Cardiac fibroblast (primary cell): Measurements from ENCODE around the gene PAK3.

Experiments used
- DNase-seq, 2 donors: peaks; one replicate each; pipeline versions ENCODE4 v3.0.0 to v3.0.0-alpha.2; 2010; ENCODE audit warnings: low read depth in 2 of 2
- H3K4me3 ChIP-seq, 2 donors: replicated peaks in 1 of 2; 1 replicate in 1 of 2; 2 replicates in 1 of 2; pipeline ENCODE4 v1.5.1; 2011; ENCODE audit warnings: low read depth in 2 of 2, low read length in 2 of 2, mild to moderate bottlenecking in 2 of 2, moderate library complexity in 1 of 2
- TF ChIP-seq, protein P1 (sequence below): IDR thresholded peaks from one replicate; pipeline ENCODE4 v1.5.1; 2011; ENCODE audit warnings: low read depth, mild to moderate bottlenecking, low read length, inconsistent platforms

Gene PAK3

DNA sequence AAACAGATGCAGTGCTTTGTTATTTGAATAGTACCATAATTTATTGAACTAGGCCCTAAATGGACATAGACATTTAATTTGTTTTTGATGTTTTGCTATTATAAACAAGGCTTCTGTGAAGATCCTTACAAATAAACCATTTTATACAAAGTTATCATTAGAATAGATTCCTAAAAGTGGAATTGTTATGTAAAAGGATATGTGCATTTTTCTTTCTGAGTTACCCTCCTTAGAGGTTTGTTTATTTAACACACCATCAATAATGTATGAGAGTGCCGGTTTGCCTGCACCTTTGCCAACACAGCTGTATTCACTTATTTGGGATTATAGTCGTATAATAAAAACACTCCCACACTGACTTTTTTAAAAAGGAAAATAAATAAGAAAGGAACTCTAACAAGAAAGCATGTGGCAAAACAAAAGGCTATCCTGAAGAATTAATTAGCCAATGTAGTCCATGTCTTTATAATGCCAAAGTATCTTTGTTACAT is 84.8 kb downstream of the PAK3 start:
- TF ChIP-seq, protein P1, sequence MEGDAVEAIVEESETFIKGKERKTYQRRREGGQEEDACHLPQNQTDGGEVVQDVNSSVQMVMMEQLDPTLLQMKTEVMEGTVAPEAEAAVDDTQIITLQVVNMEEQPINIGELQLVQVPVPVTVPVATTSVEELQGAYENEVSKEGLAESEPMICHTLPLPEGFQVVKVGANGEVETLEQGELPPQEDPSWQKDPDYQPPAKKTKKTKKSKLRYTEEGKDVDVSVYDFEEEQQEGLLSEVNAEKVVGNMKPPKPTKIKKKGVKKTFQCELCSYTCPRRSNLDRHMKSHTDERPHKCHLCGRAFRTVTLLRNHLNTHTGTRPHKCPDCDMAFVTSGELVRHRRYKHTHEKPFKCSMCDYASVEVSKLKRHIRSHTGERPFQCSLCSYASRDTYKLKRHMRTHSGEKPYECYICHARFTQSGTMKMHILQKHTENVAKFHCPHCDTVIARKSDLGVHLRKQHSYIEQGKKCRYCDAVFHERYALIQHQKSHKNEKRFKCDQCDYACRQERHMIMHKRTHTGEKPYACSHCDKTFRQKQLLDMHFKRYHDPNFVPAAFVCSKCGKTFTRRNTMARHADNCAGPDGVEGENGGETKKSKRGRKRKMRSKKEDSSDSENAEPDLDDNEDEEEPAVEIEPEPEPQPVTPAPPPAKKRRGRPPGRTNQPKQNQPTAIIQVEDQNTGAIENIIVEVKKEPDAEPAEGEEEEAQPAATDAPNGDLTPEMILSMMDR, result no peak
- DNase-seq, result no peak
- no peak overlapping the region for H3K4me3 ChIP-seq

DNA sequence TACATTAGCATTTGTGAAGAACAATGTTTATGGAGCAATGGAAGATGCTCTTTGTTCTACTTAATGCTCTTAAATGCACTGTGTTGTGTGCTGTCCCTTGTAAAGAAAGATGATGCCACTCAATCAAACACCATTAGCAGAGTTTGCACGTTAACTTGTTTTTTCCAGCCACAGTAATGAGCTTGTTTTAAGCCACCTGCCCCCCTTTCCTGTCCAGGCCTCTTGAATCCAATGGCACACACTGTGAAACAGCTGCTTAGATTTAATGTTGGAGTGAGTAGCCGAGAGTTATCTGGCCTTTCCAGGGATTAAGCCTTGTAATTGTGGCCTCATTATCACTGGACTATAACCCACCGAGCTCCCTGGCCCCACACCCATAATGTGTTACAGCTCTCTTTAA is 86.0 kb downstream of the PAK3 start:
- TF ChIP-seq, protein P1, result no peak
- DNase-seq, result no peak
- H3K4me3 ChIP-seq, result no peak overlapping the region

DNA sequence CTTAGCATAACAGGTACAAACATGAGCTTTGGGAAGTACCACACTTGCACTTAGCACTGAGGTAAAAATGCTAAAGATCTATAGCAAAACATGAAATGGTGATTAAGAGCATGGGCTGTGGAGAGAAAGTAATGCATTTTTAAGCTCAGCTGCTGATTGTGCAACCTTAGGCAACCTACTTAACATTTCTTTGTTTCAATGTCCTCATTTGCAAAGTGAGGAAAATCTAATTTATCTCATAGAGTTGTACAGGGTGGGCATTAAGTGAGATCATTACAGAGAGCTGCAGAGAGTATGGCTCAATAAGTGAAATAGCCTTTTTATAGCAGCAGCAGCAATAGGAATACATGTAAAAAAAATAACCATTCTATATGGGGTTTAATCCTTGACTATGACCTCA is 87.0 kb downstream of the PAK3 start:
- no peak overlapping the region for H3K4me3 ChIP-seq
- TF ChIP-seq, protein P1, result no peak
- no peak for DNase-seq

DNA sequence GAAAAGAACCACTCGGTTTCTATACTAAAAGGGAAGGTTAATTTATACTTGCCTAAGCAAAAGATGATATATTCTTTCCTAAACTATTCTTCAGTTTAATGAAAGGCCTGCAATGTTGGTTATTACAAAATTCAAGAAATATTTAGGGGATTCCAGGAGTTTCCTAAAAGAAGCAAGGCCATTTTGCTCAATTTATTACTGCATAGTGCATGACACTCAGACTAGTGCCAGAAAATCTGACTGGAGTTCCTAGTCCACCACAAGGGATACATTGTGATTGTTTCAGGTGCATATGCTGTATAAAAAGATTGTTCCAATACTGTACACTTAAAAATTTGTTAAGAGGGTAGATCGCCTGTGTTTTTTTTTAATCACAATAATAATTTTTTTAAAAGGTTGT is 95.6 kb downstream of the PAK3 start:
- no peak overlapping the region for H3K4me3 ChIP-seq
- TF ChIP-seq, protein P1, result no peak
- no peak for DNase-seq

DNA sequence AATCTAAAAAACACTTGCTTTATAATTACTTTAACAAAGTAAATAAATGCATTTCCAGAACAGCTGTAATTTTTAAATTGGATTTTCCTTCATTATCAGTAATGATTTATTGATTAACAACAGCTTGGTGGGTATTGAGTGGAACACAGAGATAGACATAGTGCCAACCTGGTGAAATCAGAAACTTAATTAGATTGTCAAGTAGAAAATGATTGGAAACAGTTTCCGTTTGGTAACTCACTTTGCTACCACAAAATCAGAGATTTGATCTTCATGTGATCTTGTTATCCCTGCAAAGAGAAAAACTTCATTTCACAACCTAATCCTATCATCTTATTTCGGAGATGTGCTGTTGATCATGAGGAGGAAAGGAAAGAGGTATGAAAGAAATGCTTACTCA is 103.5 kb downstream of the PAK3 start:
- TF ChIP-seq, protein P1, result no peak
- no peak overlapping the region for H3K4me3 ChIP-seq
- DNase-seq, result no peak

DNA sequence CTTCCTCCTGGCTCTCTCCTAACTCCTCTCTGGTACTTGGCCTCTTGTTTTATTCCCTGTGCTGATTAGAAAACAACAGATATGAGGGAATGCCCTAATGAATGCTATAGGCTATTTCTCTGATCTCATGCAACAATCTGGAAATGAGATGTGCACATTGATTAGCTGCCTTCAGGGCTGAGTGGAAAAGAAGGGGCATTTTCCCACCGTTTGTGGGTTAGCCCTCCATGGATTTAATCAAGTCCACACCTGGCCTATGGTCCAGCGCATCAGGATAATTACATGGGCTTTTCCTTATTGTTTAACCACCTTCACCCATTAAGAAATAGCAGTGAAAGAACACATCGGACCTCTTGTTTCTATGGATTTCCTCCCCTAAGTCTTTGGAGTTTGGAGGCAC is 104.3 kb downstream of the PAK3 start:
- no peak for DNase-seq
- TF ChIP-seq, protein P1, result no peak
- no peak overlapping the region for H3K4me3 ChIP-seq

DNA sequence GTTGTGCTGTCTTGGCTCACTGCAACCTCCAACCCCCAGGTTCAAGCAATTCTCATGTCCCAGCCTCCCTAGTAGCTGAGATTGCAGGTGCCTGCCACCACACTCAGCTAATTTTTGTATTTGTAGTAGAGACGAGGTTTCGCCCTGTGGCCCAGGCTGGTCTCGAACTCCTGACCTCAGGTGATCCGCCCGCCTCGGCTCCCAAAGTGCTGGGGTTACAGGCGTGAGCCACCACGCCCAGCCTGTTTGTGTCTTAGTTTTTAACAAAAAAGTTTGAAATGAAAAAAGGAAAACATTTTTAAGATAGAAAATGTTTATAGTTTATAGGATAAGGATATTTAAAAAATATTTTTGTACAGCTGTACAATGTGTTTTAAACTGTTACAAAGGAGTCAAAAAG is 111.9 kb downstream of the PAK3 start:
- TF ChIP-seq, protein P1, result no peak
- DNase-seq, result no peak
- H3K4me3 ChIP-seq, result no peak overlapping the region
